Smooth muscle cell (in vitro differentiated cells): ENCODE results near the gene ARL8B. TPM values are rescaled to one million over a fixed set of nuclear protein-coding genes. Genes with fewer than 3 reads are reported as not detected.
"Not testable (repeated sequence)": the region's sequence is repeated elsewhere in the genome, so short reads cannot be mapped to it uniquely, and the experiment has no call there.

ENCODE experiments used
- DNase-seq: peaks from one replicate; lab custom pipeline; 2025; ENCODE audit not compliant: unreplicated experiment; lab: John Stamatoyannopoulos, UW
- H2AFZ ChIP-seq: fragments of 200-600 bp; sonication (generic); 2 replicates; pipeline ENCODE4 v1.6.0; 2016; ENCODE audit warnings: antibody characterized with exemption, low read depth, mild to moderate bottlenecking
- H3F3A ChIP-seq: fragments of 200-600 bp; sonication (generic); 2 replicates; pipeline ENCODE4 v1.6.0; 2017; ENCODE audit warnings: antibody characterized with exemption, low read depth
- H3K27ac ChIP-seq: fragments of 200-600 bp; sonication (generic); 2 replicates; pipeline ENCODE4 v1.5.1; 2016; ENCODE audit warnings: low read depth, mild to moderate bottlenecking
- H3K27me3 ChIP-seq: fragments of 200-600 bp; sonication (generic); 2 replicates; pipeline ENCODE4 v1.6.1; 2016; ENCODE audit warnings: low read depth, mild to moderate bottlenecking
- H3K36me3 ChIP-seq: fragments of 200-600 bp; sonication (generic); 2 replicates; pipeline ENCODE4 v1.5.1; 2016; ENCODE audit warnings: low read depth
- H3K4me1 ChIP-seq: fragments of 200-600 bp; sonication (generic); 2 replicates; pipeline ENCODE4 v1.5.1; 2016; ENCODE audit warnings: low read depth
- H3K4me2 ChIP-seq: fragments of 200-600 bp; sonication (generic); 2 replicates; pipeline ENCODE4 v1.6.0; 2016; ENCODE audit warnings: mild to moderate bottlenecking
- H3K4me3 ChIP-seq: fragments of 200-600 bp; sonication (generic); 2 replicates; pipeline ENCODE4 v1.5.1; 2016; ENCODE audit warnings: mild to moderate bottlenecking
- H3K79me2 ChIP-seq: fragments of 200-600 bp; sonication (generic); 2 replicates; pipeline ENCODE4 v1.6.0; 2016; ENCODE audit warnings: low read depth, mild to moderate bottlenecking
- H3K9ac ChIP-seq: fragments of 200-600 bp; sonication (generic); 2 replicates; pipeline ENCODE4 v1.6.0; 2016; ENCODE audit warnings: low read depth
- H3K9me3 ChIP-seq: fragments of 200-600 bp; sonication (generic); replicated peaks from 2 replicates; pipeline ENCODE4 v1.5.1; 2016; ENCODE audit warnings: low read depth
- H4K20me1 ChIP-seq: fragments of 200-600 bp; sonication (generic); 2 replicates; pipeline ENCODE4 v1.6.0; 2016; ENCODE audit warnings: low read depth
- CTCF ChIP-seq: fragments of 200-600 bp; sonication (generic); IDR thresholded peaks from 2 replicates; pipeline ENCODE4 v1.5.1; 2017; ENCODE audit warnings: borderline replicate concordance, mild to moderate bottlenecking, antibody characterized with exemption; ENCODE audit not compliant: insufficient read depth, poor library complexity, severe bottlenecking
- WGBS: methylation state at CpG from one replicate; pipeline ENCODE4 v1.1.7; 2016; ENCODE audit warnings: low lambda C conversion rate; 5-methylcytosine and 5-hydroxymethylcytosine counted together
- polyA plus RNA-seq: library from polyadenylated mRNA; unstranded; fragments of >200 nt; fragmentation: Nextera tagmentation; extraction: Ambion mirVana; gene quantifications from 2 replicates; pipeline ENCODE4 v1.2.1, GENCODE V29; 2016
- total RNA-seq: library from RNA; depleted of rRNA; stranded (reverse); fragments of >200 nt; gene quantifications from 2 replicates; pipeline ENCODE4 v1.2.3, GENCODE V29; 2014

ARL8B gene
- total and polyA plus RNA-seq, 2 experiments from 2014 or later, result 33.6 to 95.0 TPM

- TF ChIP-seq CTCF, result no peak
- Histone ChIP-seq H3K27ac (no peak overlapping the region), H3K27me3 (no peaks in the 10 kb centered on the region), H3K4me3 (no peak overlapping the region), H2AFZ (no peak overlapping the region), H3F3A (no peaks in the 10 kb centered on the region), H4K20me1 (peaks cover 93% of the 10 kb centered on the region), H3K9ac (no peak overlapping the region), H3K79me2 (peaks cover 100% of the 10 kb centered on the region), H3K36me3 (no peaks in the 10 kb centered on the region), H3K9me3 (peaks cover 12% of the 10 kb centered on the region), H3K4me1 (no peaks in the 10 kb centered on the region), H3K4me2 (no peak overlapping the region)
- no peak for DNase-seq
- 99% methylated on average over 4 of the region's 4 CpGs for WGBS
Observed at GRCh38 chr3:5143464-5143863, 21.4 kb downstream of the ARL8B start.

- H4K20me1 ChIP-seq, result peaks cover 93% of the 10 kb centered on the region
- WGBS, result 91% methylated on average over 5 of the region's 5 CpGs
Observed at GRCh38 chr3:5144316-5144994, 22.4 kb downstream of the ARL8B start.

GRCh38 chr3:5145120-5145519 is 23.0 kb downstream of the ARL8B start:
- Histone ChIP-seq H3K27ac (no peak overlapping the region), H4K20me1 (peaks cover 93% of the 10 kb centered on the region), H3K36me3 (no peaks in the 10 kb centered on the region), H3K4me3 (no peak overlapping the region), H3F3A (no peaks in the 10 kb centered on the region), H3K9me3 (peaks cover 12% of the 10 kb centered on the region), H3K4me2 (no peak overlapping the region), H3K9ac (no peak overlapping the region), H2AFZ (no peak overlapping the region), H3K79me2 (peaks cover 100% of the 10 kb centered on the region), H3K27me3 (no peaks in the 10 kb centered on the region), H3K4me1 (no peaks in the 10 kb centered on the region)
- DNase-seq, result no peak
- WGBS, result over 99% methylated on average over 5 of the region's 5 CpGs
- no peak for TF ChIP-seq CTCF

More at GRCh38 chr3:5144316-5144994, 22.4 kb downstream of the ARL8B start:
- Histone ChIP-seq H3K27me3 (no peaks in the 10 kb centered on the region), H3F3A (no peaks in the 10 kb centered on the region), H3K36me3 (no peaks in the 10 kb centered on the region), H2AFZ (no peak overlapping the region), H3K4me3 (no peak overlapping the region), H3K9me3 (peaks cover 12% of the 10 kb centered on the region), H3K79me2 (peaks cover 100% of the 10 kb centered on the region), H3K4me2 (no peak overlapping the region), H3K27ac (no peak overlapping the region), H3K9ac (no peak overlapping the region), H3K4me1 (no peaks in the 10 kb centered on the region)
- TF ChIP-seq CTCF, result no peak
- DNase-seq, result no peak

GRCh38 chr3:5147152-5147551 is 25.1 kb downstream of the ARL8B start:
- not testable (repeated sequence) for H3K4me1 ChIP-seq, H3K27me3 ChIP-seq, H3F3A ChIP-seq, DNase-seq, H3K36me3 ChIP-seq, H3K4me3 ChIP-seq, H3K4me2 ChIP-seq, H3K9ac ChIP-seq, H3K27ac ChIP-seq, H2AFZ ChIP-seq
- 79% methylated on average over 5 of the region's 5 CpGs for WGBS
- H3K9me3 ChIP-seq, result peaks cover 12% of the 10 kb centered on the region
- H4K20me1 ChIP-seq, result peaks cover 93% of the 10 kb centered on the region
- peaks cover 100% of the 10 kb centered on the region for H3K79me2 ChIP-seq
